COLO829 (cell line): ENCODE data around the gene FGF5.
"Not testable (repeated sequence)": the region's sequence is repeated elsewhere in the genome, so short reads cannot be mapped to it uniquely, and the experiment has no call there.

Source experiments
- DNase-seq: peaks from one replicate; pipeline ENCODE4 v3.0.0; 2012; ENCODE audit warnings: low spot score

FGF5 gene

GRCh38 chr4:80254114-80254513 is 12.3 kb upstream of the FGF5 start:
- DNase-seq, result no peak

GRCh38 chr4:80255329-80256095 is 11.0 kb upstream of the FGF5 start:
- peak; percentile 69 for DNase-seq

- DNase-seq, result no peak
Observed at GRCh38 chr4:80257851-80258250, 8.6 kb upstream of the FGF5 start.

GRCh38 chr4:80259012-80259411 is 7.5 kb upstream of the FGF5 start:
- no peak for DNase-seq

GRCh38 chr4:80259817-80260216 is 6.6 kb upstream of the FGF5 start:
- no peak for DNase-seq

- DNase-seq, result no peak
Observed at GRCh38 chr4:80261989-80262600, 4.4 kb upstream of the FGF5 start.

- no peak for DNase-seq
Observed at GRCh38 chr4:80263541-80264351, 2.7 kb upstream of the FGF5 start.

- no peak for DNase-seq
Observed at GRCh38 chr4:80264352-80264647, 2.2 kb upstream of the FGF5 start.

- no peak for DNase-seq
Observed at GRCh38 chr4:80264825-80265224, 1.6 kb upstream of the FGF5 start.

- no peak for DNase-seq
Observed at GRCh38 chr4:80265571-80266252, 752 bp upstream of the FGF5 start.

- no peak for DNase-seq
Observed at GRCh38 chr4:80266902-80267380, 477 bp downstream of the FGF5 start.

GRCh38 chr4:80268081-80268823 is 1.8 kb downstream of the FGF5 start:
- no peak for DNase-seq

- no peak for DNase-seq
Observed at GRCh38 chr4:80268936-80269335, 2.5 kb downstream of the FGF5 start.

GRCh38 chr4:80270321-80270720 is 3.9 kb downstream of the FGF5 start:
- no peak for DNase-seq

- no peak for DNase-seq
Observed at GRCh38 chr4:80270868-80271267, 4.4 kb downstream of the FGF5 start.

- no peak for DNase-seq
Observed at GRCh38 chr4:80271801-80272200, 5.3 kb downstream of the FGF5 start.

- DNase-seq, result no peak
Observed at GRCh38 chr4:80276931-80277330, 10.5 kb downstream of the FGF5 start.

GRCh38 chr4:80279751-80280150 is 13.3 kb downstream of the FGF5 start:
- DNase-seq, result no peak

GRCh38 chr4:80286451-80286850 is 20.0 kb downstream of the FGF5 start:
- no peak for DNase-seq

- not testable (repeated sequence) for DNase-seq
Observed at GRCh38 chr4:80290665-80291064, 24.2 kb downstream of the FGF5 start.

- DNase-seq, result no peak
Observed at GRCh38 chr4:80294206-80294605, 27.7 kb downstream of the FGF5 start.

- no peak for DNase-seq
Observed at GRCh38 chr4:80295336-80295735, 28.9 kb downstream of the FGF5 start.
